ENCODE data around the gene CSNK2A1.

CSNK2A1 gene

GRCh38 chr20:527571-527886, 16.1 kb downstream of the CSNK2A1 start:
- DNase-seq (ENCODE audit: low read depth): no peak
- no peak overlapping the region for H3K4me3 ChIP-seq (ENCODE audit: low read depth, low read length)
- TF ChIP-seq CTCF (IDR thresholded peaks at IDR 0.05; ENCODE audit: control insufficient read depth, extremely low read depth, insufficient read depth): no peak

- TF ChIP-seq CTCF (IDR thresholded peaks at IDR 0.05; ENCODE audit: control insufficient read depth, extremely low read depth, insufficient read depth): no peak
- no peak overlapping the region for H3K4me3 ChIP-seq (ENCODE audit: low read depth, low read length)
- no peak for DNase-seq (ENCODE audit: low read depth)
Observed at GRCh38 chr20:521860-522259, 21.7 kb downstream of the CSNK2A1 start.

- TF ChIP-seq CTCF (IDR thresholded peaks at IDR 0.05; ENCODE audit: control insufficient read depth, extremely low read depth, insufficient read depth): no peak
- DNase-seq (ENCODE audit: low read depth): no peak
Observed at GRCh38 chr20:519999-520398, 23.6 kb downstream of the CSNK2A1 start.

DNA sequence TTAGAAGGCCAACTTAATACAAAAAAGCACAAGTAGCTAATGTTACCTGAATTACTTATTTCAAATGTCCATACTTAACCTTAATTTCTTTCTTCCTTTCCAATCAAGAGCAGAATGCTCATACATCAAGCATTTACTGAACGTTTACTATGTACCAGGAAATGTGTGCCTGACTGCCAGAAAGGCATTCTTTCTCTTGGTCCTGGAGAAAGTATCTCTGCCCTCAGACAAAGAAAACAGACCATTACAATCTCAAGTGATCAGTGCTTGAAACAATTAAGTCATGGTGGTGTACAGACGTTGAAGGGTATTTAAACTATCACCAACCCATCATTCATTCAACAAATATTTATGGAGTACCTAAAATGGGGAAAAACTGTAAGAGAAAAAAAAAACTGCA, 26.4 kb downstream of the CSNK2A1 start:
- no peak overlapping the region for H3K4me3 ChIP-seq (ENCODE audit: low read depth, low read length)
- no peak for DNase-seq (ENCODE audit: low read depth)
- no peak for TF ChIP-seq CTCF (IDR thresholded peaks at IDR 0.05; ENCODE audit: control insufficient read depth, extremely low read depth, insufficient read depth)

More at GRCh38 chr20:519999-520398, 23.6 kb downstream of the CSNK2A1 start:
- no peak overlapping the region for H3K4me3 ChIP-seq (ENCODE audit: low read depth, low read length)

DNA sequence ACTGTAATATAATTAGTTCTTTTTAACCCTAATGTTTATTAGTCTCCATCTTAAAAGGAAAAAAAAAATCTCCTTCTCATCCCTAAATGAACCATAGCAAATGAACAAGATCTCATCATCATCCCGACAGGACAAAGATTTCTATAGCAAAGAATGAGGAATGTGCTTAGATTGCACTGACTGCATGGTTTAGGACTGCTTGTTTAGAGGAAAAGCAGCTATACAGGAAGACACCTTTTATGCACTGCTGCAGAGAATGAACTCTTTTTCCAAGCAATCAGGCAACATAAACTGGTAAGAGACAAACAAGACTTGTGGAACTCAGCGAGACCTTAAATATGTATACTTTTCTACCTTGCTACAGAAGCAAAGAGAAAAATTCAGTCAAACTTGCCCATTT, 26.8 kb downstream of the CSNK2A1 start:
- no peak for DNase-seq (ENCODE audit: low read depth)
- no peak for TF ChIP-seq CTCF (IDR thresholded peaks at IDR 0.05; ENCODE audit: control insufficient read depth, extremely low read depth, insufficient read depth)
- no peak overlapping the region for H3K4me3 ChIP-seq (ENCODE audit: low read depth, low read length)

DNA sequence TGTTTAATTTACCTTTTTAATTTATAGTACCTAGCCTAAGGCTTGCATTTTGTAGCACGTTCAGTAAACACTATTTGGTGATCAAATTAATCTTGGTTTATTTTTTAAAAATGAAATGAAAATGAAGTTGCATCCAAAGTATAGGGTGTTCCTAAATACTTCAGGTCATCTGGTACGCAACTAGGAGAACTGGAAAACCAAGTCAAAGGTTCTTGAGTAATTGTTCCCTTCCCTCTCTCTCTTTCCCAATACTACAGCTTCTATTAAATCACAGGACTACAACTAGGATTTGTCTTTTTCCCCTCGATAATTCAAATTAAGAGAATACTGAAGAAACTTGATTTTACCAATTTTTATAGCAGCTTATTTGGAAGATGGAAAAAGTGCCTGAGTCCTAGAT, 27.9 kb downstream of the CSNK2A1 start:
- DNase-seq (ENCODE audit: low read depth): no peak
- no peak for TF ChIP-seq CTCF (IDR thresholded peaks at IDR 0.05; ENCODE audit: control insufficient read depth, extremely low read depth, insufficient read depth)
- no peak overlapping the region for H3K4me3 ChIP-seq (ENCODE audit: low read depth, low read length)

GRCh38 chr20:513429-513828, 30.2 kb downstream of the CSNK2A1 start:
- TF ChIP-seq CTCF (IDR thresholded peaks at IDR 0.05; ENCODE audit: control insufficient read depth, extremely low read depth, insufficient read depth): no peak
- DNase-seq (ENCODE audit: low read depth): no peak
- H3K4me3 ChIP-seq (ENCODE audit: low read depth, low read length): no peak overlapping the region

All from LNCaP clone FGC (cell line).